Measurements from ENCODE around the gene P2RX7.
"Not testable (repeated sequence)": the region's sequence is repeated elsewhere in the genome, so short reads cannot be mapped to it uniquely, and the experiment has no call there.

The P2RX7 gene

DNA sequence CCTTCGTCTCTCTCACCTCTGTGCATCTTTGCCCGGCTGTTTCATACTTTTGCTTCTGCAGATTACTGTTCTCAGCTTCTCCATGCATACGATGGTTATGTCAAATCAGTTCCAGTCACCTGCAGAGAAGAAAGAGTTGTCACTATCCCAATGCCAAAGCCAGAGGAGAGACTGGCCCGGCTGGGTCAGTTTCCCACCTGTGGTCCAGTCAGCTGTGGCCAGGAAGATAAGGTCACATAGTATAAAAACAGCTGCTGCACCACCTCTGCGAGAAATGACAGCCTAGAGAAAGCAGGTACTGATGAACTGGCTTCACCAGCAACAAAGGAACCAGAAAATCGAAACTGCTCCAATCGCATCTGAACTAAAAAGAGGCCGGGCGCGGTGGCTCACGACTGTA is 70.8 kb downstream of the P2RX7 start:
- no peak for DNase-seq

DNA sequence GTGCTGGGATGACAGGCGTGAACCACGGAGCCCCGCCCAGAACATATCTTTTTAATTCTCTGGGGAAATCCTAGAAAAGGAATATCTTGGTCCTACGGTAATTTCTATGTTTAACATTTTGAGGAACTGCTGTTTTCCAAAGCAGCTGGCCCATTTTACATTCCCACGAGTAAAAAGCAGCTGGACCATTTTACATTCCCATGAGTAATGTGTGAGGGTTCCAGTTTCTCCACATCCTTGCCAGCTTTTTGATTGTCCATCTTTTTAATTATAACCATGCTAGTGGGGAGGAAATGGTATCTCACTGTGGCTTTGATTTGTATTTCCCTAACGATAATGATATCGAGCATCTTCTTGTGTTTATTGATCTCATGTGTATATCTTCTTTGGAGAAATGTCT is 72.8 kb downstream of the P2RX7 start:
- no peak for DNase-seq

DNA sequence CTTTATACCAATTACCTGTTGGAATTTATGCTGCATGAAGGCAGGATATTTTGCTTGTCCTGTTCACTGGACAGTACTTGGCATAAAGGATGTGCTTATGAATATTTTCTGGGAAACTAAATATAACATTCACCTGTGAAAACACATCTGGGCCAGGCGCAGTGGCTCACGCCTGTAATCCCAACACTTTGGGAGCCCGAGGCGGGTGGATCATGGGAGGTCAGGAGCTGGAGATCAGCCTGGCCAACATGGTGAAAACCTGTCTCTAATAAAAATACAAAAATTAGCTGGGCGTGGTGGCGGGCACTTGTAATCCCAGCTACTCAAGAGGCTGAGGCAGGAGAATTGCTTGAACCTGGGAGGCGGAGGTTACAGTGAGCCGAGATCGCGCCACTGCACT is 75.9 kb downstream of the P2RX7 start:
- DNase-seq: not testable (repeated sequence)

DNA sequence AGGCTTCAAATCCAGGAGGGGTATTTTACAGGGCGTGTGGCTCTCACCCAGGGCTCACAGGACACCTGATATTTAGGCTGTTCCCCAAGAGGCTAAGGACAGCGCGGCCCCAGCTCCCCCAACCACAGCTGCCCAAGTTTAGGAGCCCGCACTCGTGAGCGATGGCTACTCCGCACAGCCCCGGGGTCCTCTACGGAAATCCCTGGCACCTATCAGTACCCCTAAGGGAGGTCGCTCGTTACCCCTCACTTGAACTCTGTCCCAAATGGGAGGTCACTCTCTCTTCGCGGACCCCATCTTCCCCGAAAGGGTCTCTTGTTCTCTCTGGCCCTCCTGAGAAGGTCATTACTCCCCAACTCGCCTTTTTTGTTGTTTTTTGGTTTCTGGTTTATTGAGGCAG is 76.5 kb downstream of the P2RX7 start:
- DNase-seq: no peak

DNA sequence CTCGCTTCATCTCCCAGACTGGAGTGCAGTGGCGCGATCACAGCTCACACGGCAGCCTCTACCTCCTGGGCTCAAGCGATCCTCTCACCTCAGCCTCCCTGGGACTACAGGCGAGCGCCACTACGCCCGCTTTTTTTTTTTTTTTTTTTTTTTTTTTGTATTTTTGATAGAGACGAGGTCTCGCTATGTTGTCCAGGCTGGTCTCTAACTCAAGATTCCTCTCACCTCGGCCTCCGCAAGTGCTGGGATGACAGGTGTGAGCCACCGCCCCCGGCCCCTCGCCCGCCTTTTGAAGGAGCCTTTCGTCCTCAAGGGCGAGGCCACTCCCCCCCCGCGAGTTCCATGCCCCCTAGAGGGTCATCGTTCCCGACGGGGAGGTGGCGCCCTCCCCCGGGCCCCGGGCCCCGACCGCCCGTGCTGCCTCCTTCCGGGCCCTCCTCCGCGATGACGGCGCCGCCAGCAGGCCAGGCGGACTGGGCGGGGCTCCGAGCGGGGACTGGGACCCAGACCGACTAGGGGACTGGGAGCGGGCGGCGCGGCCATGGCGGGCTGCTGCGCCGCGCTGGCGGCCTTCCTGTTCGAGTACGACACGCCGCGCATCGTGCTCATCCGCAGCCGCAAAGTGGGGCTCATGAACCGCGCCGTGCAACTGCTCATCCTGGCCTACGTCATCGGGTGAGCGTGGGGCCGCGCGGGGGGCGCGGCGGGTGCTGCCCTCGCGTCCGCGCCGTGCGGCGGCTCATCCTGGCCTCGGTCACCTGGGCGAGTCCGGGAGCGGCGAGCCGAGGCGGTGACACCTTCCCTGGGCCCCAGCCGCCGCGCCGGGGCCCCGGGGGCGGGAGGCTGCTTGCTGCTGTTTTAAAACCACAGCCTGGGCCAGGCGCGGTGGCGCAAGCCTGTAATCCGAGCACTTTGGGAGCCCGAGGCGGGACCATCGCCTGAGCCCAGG is 77.2 kb downstream of the P2RX7 start, which contains the start of gene P2RX4:
P2RX4 (plus strand) TSS at position 506 of the 949 bp plus-strand sequence; CDS start at position 542, 36 bp downstream.
- peak; percentile 21 to 90 (median 71) for DNase-seq

DNA sequence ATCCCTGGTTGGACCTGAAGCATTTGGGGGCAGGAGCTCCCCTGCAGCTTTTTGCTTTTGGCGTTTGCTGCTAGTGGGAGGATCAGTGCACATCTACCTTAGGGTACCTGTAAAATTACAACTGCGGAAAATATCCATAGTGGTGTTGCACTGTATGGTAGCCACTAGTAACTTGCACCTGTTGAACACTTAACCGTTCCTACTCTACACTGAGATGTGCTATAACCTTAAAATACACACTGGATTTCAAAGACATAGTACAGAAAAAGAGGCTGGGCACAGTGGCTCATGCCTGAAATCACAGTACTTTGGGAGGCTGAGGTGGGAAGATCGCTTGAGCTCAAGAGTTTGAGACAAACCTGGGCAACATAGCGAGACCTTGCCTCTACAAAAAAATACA is 80.2 kb downstream of the P2RX7 start:
- DNase-seq: no peak

DNA sequence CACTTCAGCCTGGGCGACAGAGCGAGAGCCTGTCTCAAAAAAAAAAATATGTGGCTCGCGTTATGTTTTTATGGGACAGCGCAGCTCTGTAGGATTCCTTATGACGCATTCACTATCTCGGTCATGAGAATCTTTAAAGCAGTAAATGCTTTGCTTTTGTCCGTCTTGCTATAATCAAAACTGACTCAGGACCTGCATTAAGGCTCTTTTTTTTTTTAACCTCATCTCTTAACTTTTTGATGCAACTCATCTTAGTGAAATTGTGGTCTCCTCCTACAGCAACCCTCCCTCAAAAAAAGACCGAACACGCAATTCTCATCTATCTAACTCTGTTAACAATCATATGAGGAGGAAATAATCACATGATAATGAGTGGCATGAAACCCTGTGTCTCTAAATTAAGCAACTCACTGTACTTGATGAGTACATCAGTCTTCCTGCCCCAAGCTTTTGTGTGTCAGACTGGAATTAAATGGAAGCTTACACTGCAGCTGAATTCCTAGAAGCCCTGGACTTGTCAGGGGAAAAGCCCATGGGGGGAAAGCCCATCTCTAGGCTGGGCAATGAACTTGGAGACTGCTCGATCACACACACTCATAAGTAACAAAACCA is 81.6 kb downstream of the P2RX7 start:
- no peak for DNase-seq

DNA sequence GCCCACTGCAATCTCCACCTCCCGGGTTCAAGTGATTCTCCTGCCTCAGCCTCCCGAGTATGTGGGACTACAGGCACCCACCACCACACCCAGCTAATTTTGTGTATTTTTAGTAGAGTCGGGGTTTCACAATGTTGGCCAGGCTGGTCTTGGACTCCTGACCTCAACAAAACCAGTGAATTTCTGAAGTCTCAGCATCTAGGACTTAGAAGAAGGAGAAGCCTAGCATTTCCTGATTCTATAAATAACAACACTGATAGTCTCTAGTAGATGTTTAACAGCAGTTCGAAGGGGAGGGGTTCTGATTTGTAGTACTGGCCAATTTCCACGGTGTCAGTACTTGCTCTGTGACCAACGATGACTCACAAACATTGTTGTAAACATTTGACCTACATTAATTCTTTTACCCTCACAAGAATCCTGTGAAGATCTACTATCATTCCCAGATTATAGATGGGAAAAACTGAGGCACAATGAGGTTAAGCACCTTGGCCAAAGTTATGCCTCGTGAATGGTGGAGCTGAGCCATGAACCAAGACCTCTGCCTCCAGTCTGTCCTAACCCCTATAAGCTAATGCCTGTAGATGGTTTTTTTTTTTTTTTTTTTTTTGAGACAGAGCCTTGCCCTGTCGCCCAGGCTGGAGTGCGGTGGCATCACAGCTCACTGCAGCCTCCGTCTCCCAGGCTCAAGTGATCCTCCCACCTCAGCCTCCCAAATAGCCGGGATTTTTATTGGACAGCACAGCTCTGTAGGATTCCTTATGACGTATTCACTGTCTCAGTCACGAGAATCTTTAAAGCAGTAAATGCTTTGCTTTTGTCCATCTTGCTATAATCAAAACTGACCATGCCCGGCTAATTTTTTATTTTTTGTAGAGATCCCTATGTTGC is 82.4 kb downstream of the P2RX7 start:
- no peak for DNase-seq

DNA sequence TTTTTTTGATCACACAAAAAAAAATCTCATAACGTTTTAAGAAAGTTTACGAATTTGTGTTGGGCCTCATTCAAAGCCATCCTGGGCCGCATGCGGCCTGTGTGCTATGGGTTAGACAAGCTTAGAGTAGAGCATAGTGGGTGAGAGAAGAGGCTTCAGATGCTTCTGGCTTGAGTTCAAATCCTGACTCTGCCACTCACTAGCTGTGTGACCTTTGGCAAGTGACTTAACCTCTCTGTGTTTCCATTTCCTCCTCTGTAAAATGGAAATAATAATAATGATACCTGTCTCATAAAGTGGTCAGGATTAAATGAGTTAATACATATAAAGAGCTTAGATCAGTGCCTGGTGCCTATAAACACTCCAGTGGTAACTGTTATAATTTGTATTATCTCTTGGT is 83.4 kb downstream of the P2RX7 start:
- no peak for DNase-seq

DNA sequence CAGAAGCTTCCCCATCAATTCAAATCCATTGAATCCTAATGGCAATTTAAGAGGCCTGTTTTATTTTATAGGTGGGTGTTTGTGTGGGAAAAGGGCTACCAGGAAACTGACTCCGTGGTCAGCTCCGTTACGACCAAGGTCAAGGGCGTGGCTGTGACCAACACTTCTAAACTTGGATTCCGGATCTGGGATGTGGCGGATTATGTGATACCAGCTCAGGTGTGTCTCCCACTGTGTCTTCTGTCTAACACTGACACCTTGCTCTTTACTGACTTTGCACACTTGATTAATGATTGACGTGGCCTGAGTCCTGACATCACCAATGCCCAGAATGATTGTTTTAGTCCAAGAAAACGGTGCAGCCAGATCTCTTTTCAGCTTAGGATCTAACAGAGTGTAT is 84.4 kb downstream of the P2RX7 start:
- no peak for DNase-seq

DNA sequence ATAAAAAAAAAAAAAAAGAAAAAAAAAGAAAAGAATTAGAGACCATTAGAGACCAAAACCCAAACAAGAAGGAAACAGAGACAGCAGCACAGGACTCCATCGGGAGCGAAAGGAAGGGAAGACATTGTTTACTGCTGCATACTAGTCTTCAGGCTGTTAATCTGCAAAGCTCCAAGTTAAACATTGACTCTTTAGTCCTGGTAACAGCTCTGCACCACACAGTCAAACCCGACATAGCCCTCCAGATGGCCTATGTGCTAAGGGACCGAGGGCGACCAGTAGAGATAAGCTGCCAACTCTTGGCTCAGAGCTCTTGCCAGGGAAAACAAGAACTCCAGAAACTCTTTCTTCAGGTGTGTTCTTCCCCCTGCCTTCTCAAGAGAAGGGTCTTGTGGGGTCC is 85.1 kb downstream of the P2RX7 start:
- DNase-seq: no peak

DNA sequence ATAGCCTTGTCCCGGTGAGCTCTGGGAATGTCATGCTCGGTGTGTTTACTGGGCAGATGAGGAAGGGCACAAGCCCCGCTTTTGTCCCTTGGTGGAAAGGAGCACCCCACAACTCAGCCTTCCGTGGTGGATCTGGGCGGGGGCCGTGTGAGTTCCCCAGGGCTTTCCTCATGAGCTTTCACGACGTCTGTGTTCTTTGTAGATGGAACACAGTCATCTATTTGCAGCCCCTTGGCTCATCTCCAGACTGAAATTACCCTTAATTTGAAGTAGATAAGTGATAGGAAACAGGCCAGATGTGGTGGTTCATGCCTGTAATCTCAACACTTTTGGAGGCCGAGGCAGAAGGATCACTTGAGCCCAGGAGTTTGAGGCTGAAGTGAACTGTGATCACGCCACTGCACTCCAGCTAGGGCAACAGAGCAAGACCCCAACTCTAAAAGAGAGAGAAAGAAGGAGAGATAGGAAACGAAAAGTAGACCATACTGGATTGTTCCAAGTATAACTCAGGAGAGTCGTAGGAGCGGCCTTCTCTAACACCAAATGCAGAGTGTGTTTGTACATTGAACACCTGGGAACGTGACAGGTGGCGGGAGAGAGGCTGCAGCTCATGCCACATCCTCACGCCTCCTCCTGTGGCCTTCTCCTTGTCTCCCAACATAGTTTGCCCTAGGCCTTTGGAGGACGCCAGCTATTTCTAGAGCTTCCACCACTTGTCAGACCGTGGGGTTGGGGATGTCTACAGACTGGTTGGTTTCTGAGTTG is 86.1 kb downstream of the P2RX7 start:
- DNase-seq: no peak

DNA sequence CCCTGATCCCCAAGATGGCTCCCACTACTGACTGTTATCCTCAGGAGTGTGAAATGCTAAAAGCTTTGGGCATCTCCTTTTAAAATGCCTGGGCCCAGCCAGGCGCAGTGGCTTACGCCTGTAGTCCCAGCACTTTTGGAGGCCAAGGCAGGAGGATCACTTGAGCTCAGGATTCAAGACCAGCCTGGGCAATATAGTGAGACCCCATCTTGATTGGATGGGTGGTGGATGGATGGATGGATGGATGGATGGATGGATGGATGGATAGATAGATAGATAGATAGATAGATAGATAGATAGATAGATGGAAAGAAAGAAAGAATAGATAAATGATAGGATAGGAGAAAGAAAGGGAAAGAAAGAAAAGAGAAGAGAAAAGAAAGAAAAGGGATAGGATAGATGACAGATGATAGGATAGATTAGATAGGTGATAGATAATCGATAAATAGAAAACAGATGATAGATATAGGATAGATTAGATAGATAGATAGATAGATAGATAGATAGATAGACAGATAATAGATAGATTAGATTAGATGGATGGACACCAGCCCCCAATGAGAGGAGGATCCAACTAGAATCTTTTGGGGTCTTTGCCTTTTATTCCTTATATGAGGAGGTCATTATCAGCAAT is 86.8 kb downstream of the P2RX7 start:
- no peak for DNase-seq

DNA sequence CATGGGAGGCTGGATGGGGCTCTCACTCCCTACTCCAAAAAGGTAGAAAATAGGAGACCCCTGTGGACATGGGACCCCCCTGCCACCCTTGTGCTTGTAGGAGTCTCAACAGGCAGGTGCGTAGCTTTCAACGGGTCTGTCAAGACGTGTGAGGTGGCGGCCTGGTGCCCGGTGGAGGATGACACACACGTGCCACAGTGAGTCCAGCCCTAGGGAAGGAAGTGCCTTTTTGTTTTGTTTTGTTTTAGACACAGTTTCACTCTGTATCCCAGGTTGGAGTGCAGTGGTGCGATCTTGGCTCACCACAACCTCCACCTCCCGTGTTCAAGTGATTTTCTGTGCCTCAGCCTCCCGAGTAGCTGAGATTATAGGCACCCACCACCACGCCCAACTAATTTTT is 90.2 kb downstream of the P2RX7 start:
- no peak for DNase-seq

DNA sequence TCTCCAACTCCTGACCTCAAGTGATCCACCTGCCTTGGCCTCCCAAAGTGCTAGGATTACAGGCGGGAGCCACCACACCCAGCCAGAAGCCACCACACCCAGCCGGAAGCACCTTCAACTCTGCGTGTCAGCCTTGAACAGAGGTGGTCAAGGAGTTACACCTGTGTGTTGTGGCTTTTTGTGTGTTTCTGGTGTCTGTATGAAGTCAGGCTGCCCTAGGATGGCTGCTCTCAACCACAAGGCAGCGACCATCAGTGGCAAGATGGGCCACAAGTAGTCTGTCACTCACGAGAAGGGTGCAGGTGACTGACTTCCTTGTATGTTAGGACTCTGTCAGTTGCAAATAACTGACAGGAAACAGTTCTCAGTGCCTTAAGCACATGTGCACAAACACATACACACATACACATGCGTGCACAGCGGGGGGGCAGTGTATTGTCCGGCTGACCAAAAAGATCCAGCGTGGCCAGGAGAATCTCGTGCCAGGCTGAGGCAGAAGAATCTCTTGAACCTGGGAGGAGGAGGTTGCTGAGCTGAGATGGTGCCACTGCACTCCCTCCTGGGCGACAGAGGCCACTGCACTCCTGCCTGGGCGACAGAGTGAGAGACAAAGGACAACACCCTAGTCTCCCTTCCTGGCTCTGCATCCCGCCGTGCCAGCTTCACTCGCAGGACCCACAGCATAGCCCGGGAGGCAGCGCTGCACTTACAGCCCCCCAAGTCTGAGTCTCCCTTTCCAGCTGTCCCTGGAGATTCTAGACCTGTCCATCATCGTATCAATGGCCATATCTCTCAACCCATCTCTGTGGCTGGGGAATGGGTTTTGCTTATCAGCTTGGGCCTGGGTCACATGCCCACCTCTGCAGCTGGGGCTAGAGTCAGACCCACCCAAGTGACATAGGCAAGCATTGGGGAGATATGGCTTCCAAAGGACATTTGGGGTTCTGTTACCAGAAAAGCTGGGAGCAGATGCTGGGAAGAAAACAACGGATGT is 90.9 kb downstream of the P2RX7 start:
- no peak for DNase-seq

DNA sequence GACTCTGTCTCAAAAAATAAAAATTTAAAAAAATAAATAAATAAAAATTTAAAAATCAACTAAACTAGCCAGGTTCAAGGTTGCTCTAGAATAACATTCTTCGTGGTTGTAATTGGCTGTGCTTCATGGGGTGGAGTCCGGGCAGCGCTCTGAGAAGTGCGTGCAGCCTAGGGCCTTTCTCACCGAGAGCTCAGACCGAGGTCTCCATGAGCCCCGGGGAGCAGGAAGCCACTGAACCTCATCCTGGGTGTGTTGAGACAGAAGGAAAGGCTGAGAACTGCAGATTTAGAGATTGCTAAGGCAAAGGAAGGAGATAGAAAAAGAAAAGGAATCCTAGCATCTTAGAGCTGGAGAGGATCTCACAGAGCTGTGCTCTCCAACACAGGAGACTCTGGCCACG is 91.9 kb downstream of the P2RX7 start:
- no peak for DNase-seq

DNA sequence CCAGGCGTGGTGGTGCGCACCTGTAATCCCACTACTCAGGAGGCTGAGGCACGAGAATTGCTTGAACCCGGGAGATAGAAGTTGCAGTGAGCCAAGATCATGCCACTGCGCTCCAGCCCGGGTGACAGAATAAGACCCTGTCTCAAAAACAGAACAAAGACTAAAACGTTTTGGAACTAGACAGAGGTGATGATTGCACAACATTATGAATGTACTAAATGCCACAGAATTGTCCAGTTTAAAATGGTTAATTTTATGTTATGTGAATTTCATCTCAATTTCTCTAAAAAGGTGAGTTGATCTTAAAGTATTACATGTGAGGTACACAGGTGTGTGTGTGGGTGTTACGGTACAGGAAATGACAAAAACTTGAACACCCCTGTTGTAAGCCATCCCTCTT is 93.7 kb downstream of the P2RX7 start:
- DNase-seq: no peak

DNA sequence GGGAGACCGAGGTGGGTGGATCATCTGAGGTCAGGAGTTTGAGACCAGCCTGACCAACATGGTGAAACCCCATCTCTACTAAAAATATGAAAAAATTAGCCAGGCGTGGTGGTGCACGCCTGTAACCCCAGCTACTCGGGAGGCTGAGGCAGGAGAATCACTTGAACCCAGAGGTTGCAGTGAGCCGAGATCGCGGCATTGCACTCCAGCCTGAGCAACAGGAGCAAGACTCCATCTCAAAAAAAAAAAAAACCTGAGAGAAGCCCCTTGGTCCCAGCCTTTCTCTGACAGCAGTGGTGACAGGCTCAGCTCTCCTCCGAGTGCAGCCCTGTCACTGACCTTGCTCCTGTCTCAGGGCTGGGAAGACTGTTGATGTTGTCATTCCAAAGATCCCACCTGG is 94.2 kb downstream of the P2RX7 start:
- not testable (repeated sequence) for DNase-seq

DNA sequence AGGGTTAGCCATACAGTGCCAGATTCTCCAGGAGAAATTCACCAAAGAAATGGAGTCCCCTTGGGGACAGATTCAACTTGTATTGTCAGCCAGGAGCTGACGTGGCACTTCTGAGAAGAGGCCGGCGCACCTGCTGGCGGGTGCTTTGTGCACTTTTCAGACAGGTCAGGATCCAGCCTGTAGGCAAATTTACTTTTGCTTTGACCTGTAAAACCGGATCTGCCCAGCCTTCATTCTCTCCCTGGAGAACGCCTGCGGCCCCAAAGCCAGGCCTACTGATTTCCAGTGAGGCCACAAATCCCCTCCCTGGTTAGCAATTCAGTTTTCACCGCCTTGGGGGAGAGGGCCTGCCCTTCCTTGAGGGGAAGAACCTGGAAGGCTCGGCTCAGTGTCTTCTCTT is 94.6 kb downstream of the P2RX7 start:
- DNase-seq: no peak
